Measurements from ENCODE around the gene RTCA.
"Not testable (repeated sequence)": the region's sequence is repeated elsewhere in the genome, so short reads cannot be mapped to it uniquely, and the experiment has no call there.

DNA sequence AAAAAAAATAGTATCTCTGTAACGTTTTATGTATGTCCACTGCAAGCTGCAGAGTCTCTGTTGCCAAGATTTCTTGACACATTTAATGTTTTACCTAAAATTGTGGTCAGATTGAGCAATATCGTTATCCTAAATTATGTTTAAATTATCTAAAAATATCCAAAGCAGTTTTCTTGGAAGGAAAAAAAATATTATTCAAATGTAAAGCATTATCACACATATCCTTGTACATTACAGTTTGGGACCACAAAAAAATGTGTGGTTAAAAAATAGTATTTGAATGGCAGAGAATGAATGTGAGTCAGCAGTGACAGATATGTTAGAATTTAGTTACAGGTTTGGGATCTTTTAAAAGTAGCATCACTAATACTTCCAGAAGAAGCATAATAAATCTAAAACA is 65.1 kb downstream of the RTCA start:
- TF ChIP-seq, protein P1, sequence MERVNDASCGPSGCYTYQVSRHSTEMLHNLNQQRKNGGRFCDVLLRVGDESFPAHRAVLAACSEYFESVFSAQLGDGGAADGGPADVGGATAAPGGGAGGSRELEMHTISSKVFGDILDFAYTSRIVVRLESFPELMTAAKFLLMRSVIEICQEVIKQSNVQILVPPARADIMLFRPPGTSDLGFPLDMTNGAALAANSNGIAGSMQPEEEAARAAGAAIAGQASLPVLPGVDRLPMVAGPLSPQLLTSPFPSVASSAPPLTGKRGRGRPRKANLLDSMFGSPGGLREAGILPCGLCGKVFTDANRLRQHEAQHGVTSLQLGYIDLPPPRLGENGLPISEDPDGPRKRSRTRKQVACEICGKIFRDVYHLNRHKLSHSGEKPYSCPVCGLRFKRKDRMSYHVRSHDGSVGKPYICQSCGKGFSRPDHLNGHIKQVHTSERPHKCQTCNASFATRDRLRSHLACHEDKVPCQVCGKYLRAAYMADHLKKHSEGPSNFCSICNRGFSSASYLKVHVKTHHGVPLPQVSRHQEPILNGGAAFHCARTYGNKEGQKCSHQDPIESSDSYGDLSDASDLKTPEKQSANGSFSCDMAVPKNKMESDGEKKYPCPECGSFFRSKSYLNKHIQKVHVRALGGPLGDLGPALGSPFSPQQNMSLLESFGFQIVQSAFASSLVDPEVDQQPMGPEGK (CRISPR knock-in tag; IDR thresholded peaks at IDR 0.05; ENCODE audit: borderline replicate concordance) = not testable (repeated sequence)
- TF ChIP-seq BACH2 (CRISPR knock-in tag; IDR thresholded peaks at IDR 0.05; ENCODE audit: borderline replicate concordance); ARNTL (CRISPR knock-in tag; IDR thresholded peaks at IDR 0.05; ENCODE audit: borderline replicate concordance, low read depth); GLIS3 (CRISPR knock-in tag; IDR thresholded peaks at IDR 0.05); CSDC2 (CRISPR knock-in tag; IDR thresholded peaks at IDR 0.05); ISL1 (CRISPR knock-in tag; IDR thresholded peaks at IDR 0.05); RARB (CRISPR knock-in tag; IDR thresholded peaks at IDR 0.05); ZFP30 (CRISPR knock-in tag; IDR thresholded peaks at IDR 0.05); ZNF70 (CRISPR knock-in tag; IDR thresholded peaks at IDR 0.05); ZNF8 (CRISPR knock-in tag; IDR thresholded peaks at IDR 0.05); ZNF565 (CRISPR knock-in tag; conservative IDR thresholded peaks at IDR 0.05; ENCODE audit: low read depth): not testable (repeated sequence)
- TF ChIP-seq, protein P2, sequence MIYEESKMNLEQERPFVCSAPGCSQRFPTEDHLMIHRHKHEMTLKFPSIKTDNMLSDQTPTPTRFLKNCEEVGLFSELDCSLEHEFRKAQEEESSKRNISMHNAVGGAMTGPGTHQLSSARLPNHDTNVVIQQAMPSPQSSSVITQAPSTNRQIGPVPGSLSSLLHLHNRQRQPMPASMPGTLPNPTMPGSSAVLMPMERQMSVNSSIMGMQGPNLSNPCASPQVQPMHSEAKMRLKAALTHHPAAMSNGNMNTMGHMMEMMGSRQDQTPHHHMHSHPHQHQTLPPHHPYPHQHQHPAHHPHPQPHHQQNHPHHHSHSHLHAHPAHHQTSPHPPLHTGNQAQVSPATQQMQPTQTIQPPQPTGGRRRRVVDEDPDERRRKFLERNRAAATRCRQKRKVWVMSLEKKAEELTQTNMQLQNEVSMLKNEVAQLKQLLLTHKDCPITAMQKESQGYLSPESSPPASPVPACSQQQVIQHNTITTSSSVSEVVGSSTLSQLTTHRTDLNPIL (CRISPR knock-in tag; IDR thresholded peaks at IDR 0.05; ENCODE audit: low read depth) = not testable (repeated sequence)
- TF ChIP-seq, protein P3, sequence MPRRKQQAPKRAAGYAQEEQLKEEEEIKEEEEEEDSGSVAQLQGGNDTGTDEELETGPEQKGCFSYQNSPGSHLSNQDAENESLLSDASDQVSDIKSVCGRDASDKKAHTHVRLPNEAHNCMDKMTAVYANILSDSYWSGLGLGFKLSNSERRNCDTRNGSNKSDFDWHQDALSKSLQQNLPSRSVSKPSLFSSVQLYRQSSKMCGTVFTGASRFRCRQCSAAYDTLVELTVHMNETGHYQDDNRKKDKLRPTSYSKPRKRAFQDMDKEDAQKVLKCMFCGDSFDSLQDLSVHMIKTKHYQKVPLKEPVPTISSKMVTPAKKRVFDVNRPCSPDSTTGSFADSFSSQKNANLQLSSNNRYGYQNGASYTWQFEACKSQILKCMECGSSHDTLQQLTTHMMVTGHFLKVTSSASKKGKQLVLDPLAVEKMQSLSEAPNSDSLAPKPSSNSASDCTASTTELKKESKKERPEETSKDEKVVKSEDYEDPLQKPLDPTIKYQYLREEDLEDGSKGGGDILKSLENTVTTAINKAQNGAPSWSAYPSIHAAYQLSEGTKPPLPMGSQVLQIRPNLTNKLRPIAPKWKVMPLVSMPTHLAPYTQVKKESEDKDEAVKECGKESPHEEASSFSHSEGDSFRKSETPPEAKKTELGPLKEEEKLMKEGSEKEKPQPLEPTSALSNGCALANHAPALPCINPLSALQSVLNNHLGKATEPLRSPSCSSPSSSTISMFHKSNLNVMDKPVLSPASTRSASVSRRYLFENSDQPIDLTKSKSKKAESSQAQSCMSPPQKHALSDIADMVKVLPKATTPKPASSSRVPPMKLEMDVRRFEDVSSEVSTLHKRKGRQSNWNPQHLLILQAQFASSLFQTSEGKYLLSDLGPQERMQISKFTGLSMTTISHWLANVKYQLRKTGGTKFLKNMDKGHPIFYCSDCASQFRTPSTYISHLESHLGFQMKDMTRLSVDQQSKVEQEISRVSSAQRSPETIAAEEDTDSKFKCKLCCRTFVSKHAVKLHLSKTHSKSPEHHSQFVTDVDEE (CRISPR knock-in tag; IDR thresholded peaks at IDR 0.05) = not testable (repeated sequence)

All from SK-N-SH treated with all-trans-retinoic acid at 6 μM for 48 hours (cell line).